Measurements from ENCODE around the gene PPA1. TPM values are rescaled to one million over a fixed set of nuclear protein-coding genes. Genes with fewer than 3 reads are reported as not detected.
"Not testable (repeated sequence)": the region's sequence is repeated elsewhere in the genome, so short reads cannot be mapped to it uniquely, and the experiment has no call there.

Gene PPA1
- total RNA-seq, 1 donor from 2014 or later, result 56.3 TPM

GRCh38 chr10:70247360-70247759 is 14.1 kb upstream of the PPA1 start:
- H3K4me3 Mint-ChIP-seq (ENCODE audit: unreplicated experiment), result no peak overlapping the region
- no peaks in the 10 kb centered on the region for H3K36me3 Mint-ChIP-seq (ENCODE audit: low read depth, unreplicated experiment)
- no peaks in the 10 kb centered on the region for H3K4me1 Mint-ChIP-seq (ENCODE audit: unreplicated experiment)

DNA sequence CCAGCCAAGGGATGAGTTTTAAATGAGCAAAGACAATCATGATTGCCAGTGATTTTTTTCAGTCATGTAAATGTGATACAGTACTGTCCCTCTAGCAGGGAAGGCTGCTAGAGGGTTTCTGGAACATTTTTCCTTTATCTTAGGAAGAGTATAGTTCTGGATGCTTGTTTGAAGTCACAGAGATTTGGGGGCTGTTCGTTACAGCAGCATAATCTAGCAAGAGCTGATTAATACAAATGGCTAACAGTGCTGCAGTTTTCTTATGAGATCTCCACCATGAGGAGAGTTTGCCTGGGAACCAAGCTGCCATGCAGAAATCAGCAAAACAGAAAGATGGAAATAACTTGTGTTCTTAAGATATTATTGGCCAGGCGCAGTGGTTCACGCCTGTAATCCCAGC is 7.9 kb upstream of the PPA1 start:
- Mint-ChIP-seq H3K36me3 (ENCODE audit: low read depth, unreplicated experiment) (peaks cover 8% of the 10 kb centered on the region), H3K27ac (ENCODE audit: unreplicated experiment) (no peak overlapping the region), H3K4me1 (ENCODE audit: unreplicated experiment) (no peaks in the 10 kb centered on the region), H3K9me3 (ENCODE audit: unreplicated experiment) (no peaks in the 10 kb centered on the region), H3K4me3 (ENCODE audit: unreplicated experiment) (no peak overlapping the region), H3K27me3 (ENCODE audit: unreplicated experiment) (peaks cover 4% of the 10 kb centered on the region)
- no peak for DNase-seq (ENCODE audit: low spot score)
- no peak for TF ChIP-seq CTCF (IDR thresholded peaks at IDR 0.05; ENCODE audit: unreplicated experiment)

More at GRCh38 chr10:70247360-70247759, 14.1 kb upstream of the PPA1 start:
- Mint-ChIP-seq H3K27me3 (ENCODE audit: unreplicated experiment) (no peaks in the 10 kb centered on the region), H3K9me3 (ENCODE audit: unreplicated experiment) (no peaks in the 10 kb centered on the region), H3K27ac (ENCODE audit: unreplicated experiment) (no peak overlapping the region)
- no peak for TF ChIP-seq CTCF (IDR thresholded peaks at IDR 0.05; ENCODE audit: unreplicated experiment)
- no peak for DNase-seq (ENCODE audit: low spot score)

GRCh38 chr10:70239986-70240385 is 6.8 kb upstream of the PPA1 start:
- not testable (repeated sequence) for H3K4me3 Mint-ChIP-seq (ENCODE audit: unreplicated experiment); DNase-seq (ENCODE audit: low spot score)

DNA sequence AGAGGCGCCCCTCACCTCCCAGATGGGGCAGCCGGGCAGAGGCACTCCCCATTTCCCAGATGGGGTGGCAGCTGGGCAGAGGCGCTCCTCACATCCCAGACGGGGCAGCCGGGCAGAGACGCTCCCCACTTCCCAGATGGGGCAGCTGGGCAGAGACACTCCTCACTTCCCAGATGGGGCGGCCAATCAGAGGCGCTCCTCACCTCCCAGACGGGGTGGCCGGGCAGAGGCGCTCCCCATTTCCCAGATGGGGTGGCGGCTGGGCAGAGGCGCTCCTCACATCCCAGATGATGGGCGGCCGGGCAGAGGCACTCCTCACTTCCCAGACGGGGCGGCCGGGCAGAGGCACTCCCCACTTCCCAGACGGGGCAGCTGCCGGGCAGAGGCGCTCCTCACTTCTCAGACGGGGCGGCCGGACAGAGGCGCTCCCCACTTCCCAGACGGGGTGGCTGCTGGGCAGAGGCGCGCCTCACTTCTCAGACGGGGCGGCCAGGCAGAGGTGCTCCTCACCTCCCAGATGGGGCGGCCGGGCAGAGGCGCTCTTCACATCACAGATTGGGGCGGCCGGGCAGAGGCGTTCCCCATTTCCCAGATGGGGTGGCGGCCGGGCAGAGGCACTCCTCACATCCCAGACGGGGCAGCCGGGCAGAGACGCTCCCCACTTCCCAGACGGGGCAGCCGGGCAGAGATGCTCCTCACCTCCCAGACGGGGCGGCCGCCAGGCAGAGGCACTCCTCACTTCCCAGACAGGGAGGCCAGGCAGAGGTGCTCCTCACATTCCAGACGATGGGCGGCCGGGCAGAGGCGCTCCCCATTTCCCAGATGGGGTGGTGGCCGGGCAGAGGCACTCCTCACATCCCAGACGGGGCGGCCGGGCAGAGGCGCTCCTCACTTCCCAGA is 6.1 kb upstream of the PPA1 start:
- not testable (repeated sequence) for H3K36me3 Mint-ChIP-seq (ENCODE audit: low read depth, unreplicated experiment); H3K9me3 Mint-ChIP-seq (ENCODE audit: unreplicated experiment); DNase-seq (ENCODE audit: low spot score); H3K27ac Mint-ChIP-seq (ENCODE audit: unreplicated experiment); H3K4me3 Mint-ChIP-seq (ENCODE audit: unreplicated experiment); H3K4me1 Mint-ChIP-seq (ENCODE audit: unreplicated experiment); H3K27me3 Mint-ChIP-seq (ENCODE audit: unreplicated experiment)

More at GRCh38 chr10:70239986-70240385, 6.8 kb upstream of the PPA1 start:
- not testable (repeated sequence) for H3K36me3 Mint-ChIP-seq (ENCODE audit: low read depth, unreplicated experiment); H3K27ac Mint-ChIP-seq (ENCODE audit: unreplicated experiment); H3K27me3 Mint-ChIP-seq (ENCODE audit: unreplicated experiment); H3K9me3 Mint-ChIP-seq (ENCODE audit: unreplicated experiment); H3K4me1 Mint-ChIP-seq (ENCODE audit: unreplicated experiment)

GRCh38 chr10:70237958-70238536 is 4.8 kb upstream of the PPA1 start:
- H3K27me3 Mint-ChIP-seq (ENCODE audit: unreplicated experiment); H3K27ac Mint-ChIP-seq (ENCODE audit: unreplicated experiment); H3K36me3 Mint-ChIP-seq (ENCODE audit: low read depth, unreplicated experiment); H3K9me3 Mint-ChIP-seq (ENCODE audit: unreplicated experiment); DNase-seq (ENCODE audit: low spot score); H3K4me3 Mint-ChIP-seq (ENCODE audit: unreplicated experiment); H3K4me1 Mint-ChIP-seq (ENCODE audit: unreplicated experiment): not testable (repeated sequence)

DNA sequence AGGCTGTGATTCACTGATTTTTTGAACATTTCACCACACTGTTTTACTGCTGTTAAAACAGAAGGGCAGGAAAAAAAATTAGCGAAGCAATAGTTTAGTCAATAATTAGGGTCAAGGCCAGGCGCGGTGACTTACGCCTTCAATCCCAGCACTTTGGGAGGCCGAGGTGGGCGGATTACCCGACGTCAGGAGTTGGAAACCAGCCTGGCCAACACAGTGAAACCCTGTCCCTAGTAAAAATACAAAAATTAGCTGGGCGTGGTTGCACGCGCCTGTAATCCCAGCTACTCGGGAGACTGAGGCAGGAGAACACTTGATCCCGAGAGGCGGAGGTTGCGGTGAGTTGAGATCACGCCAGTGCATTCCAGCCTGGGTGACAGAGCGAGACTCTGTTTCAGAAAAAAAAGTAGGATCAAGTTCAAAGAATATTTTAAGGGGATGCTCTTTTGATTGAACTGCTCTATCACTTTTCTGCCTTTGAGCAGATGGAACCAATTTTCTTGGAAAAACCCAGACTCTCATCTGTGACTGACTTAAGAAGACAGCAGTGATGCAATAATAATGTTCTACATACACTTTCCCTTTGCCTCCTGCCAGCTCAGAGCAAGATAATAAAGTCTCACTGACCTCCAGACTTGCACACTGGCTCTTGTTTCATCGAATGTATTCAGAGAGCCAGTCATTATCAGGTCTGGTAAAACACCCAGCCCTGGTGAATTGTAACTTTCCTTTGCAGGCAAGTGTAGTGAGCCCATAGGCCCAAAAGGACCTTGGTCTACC is 1.6 kb upstream of the PPA1 start:
- Mint-ChIP-seq H3K9me3 (ENCODE audit: unreplicated experiment) (no peaks in the 10 kb centered on the region), H3K36me3 (ENCODE audit: low read depth, unreplicated experiment) (peaks cover 8% of the 10 kb centered on the region), H3K4me1 (ENCODE audit: unreplicated experiment) (peaks cover 12% of the 10 kb centered on the region), H3K27ac (ENCODE audit: unreplicated experiment) (no peak overlapping the region), H3K27me3 (ENCODE audit: unreplicated experiment) (peaks cover 2% of the 10 kb centered on the region), H3K4me3 (ENCODE audit: unreplicated experiment) (peak overlapping the region; percentile 5)
- TF ChIP-seq CTCF (IDR thresholded peaks at IDR 0.05; ENCODE audit: unreplicated experiment), result no peak
- no peak for DNase-seq (ENCODE audit: low spot score)

Measured in endothelial cell (in vitro differentiated cells).